PC-3 (cell line): ENCODE measurements around the gene HRH3. TPM values are rescaled to one million over a fixed set of nuclear protein-coding genes. Genes with fewer than 3 reads are reported as not detected.

Experiments
- ATAC-seq: fragments of 200-7000 bp; cut with Tn5 transposase; 2 replicates; pipeline ENCODE4 v1.9.1; 2020; ENCODE audit warnings: mild to moderate bottlenecking, moderate library complexity
- BruUV-seq: library from RNA; stranded (reverse); fragments of 400-500 nt; replicated peaks from 2 replicates; lab custom pipeline; 2021; lab: Mats Ljungman, UMichigan
- CTCF ChIA-PET: fragments of 300-600 bp; sonication (Branson Sonifier 250); formaldehyde crosslinking; loops from one replicate; lab custom pipeline; 2022; ENCODE audit warnings: antibody characterized with exemption; lab: Charles Lee
- POLR2A ChIA-PET: fragments of 300-600 bp; sonication (Branson Sonifier 250); formaldehyde crosslinking; loops from one replicate; lab custom pipeline; 2022; ENCODE audit warnings: antibody characterized with exemption; ENCODE audit not compliant: unreplicated experiment; lab: Charles Lee
- DNase-seq: peaks from one replicate; pipeline ENCODE4 v3.0.0-alpha.2; 2015
- H2AFZ ChIP-seq: fragments of 300-600 bp; sonication (generic); 2 replicates; pipeline ENCODE4 v1.6.0; 2016; ENCODE audit warnings: antibody characterized with exemption, low read length
- H3F3A ChIP-seq: fragments of 300-600 bp; sonication (generic); one replicate; pipeline ENCODE4 v1.6.0; 2017; ENCODE audit warnings: antibody characterized with exemption, low read length, control low read depth, mild to moderate bottlenecking; ENCODE audit not compliant: unreplicated experiment
- H3K27ac ChIP-seq: fragments of 300-600 bp; sonication (generic); 2 replicates; pipeline ENCODE4 v1.5.1; 2016; ENCODE audit warnings: mild to moderate bottlenecking, low read length
- H3K27me3 ChIP-seq: fragments of 300-600 bp; sonication (generic); 2 replicates; pipeline ENCODE4 v1.6.1; 2016; ENCODE audit warnings: low read length, mixed read lengths
- H3K36me3 ChIP-seq: fragments of 300-600 bp; sonication (generic); 2 replicates; pipeline ENCODE4 v1.6.1; 2016; ENCODE audit warnings: low read depth, mixed run types, low read length, mixed read lengths
- H3K4me1 ChIP-seq: fragments of 300-600 bp; sonication (generic); 2 replicates; pipeline ENCODE4 v1.5.1; 2016; ENCODE audit warnings: low read length; ENCODE audit not compliant: insufficient read depth
- H3K4me2 ChIP-seq: fragments of 300-600 bp; sonication (generic); 2 replicates; pipeline ENCODE4 v1.6.0; 2016; ENCODE audit warnings: low read length
- H3K4me3 ChIP-seq: fragments of 300-600 bp; sonication (generic); 2 replicates; pipeline ENCODE4 v1.5.1; 2016; ENCODE audit warnings: mild to moderate bottlenecking, low read length, mixed read lengths
- H3K79me2 ChIP-seq: fragments of 300-600 bp; sonication (generic); 2 replicates; pipeline ENCODE4 v1.6.1; 2017; ENCODE audit warnings: low read length, mixed read lengths
- H3K9ac ChIP-seq: fragments of 300-600 bp; sonication (generic); 2 replicates; pipeline ENCODE4 v1.6.0; 2016; ENCODE audit warnings: mild to moderate bottlenecking, low read length
- H3K9me2 ChIP-seq: fragments of 300-600 bp; sonication (generic); replicated peaks from 2 replicates; pipeline ENCODE4 v1.6.1; 2016; ENCODE audit warnings: mixed run types, low read length, mixed read lengths
- H3K9me3 ChIP-seq: fragments of 300-600 bp; sonication (generic); 2 replicates; pipeline ENCODE4 v1.6.1; 2016; ENCODE audit warnings: low read length, mixed read lengths
- H4K20me1 ChIP-seq: fragments of 300-600 bp; sonication (generic); 2 replicates; pipeline ENCODE4 v1.6.1; 2016; ENCODE audit warnings: low read length, mixed read lengths
- EZH2 ChIP-seq: fragments of 300-600 bp; sonication (generic); IDR thresholded peaks from one replicate; pipeline ENCODE4 v1.6.1; 2017; ENCODE audit warnings: antibody characterized with exemption, mild to moderate bottlenecking, low read length; ENCODE audit not compliant: unreplicated experiment
- EZH2phosphoT487 ChIP-seq: fragments of 300-600 bp; sonication (generic); IDR thresholded peaks from 2 replicates; pipeline ENCODE4 v1.6.1; 2018; ENCODE audit warnings: mild to moderate bottlenecking, antibody characterized with exemption, low read length, borderline replicate concordance
- intact Hi-C: fragments of 100-400 bp; cut with micrococcal nuclease; formaldehyde crosslinking; loops from 2 replicates; pipeline ENCODE4 v1.9.0; 2023
- total RNA-seq: library from RNA; depleted of rRNA; stranded (reverse); fragments of >200 nt; gene quantifications from 2 replicates; pipeline ENCODE4 v1.2.3, GENCODE V29; 2014
- TF ChIP-seq, protein P1 (sequence below): fragments of 300-600 bp; sonication (generic); conservative IDR thresholded peaks from 2 replicates; pipeline ENCODE4 v1.5.1; 2017; ENCODE audit warnings: antibody characterized with exemption, low read depth, mild to moderate bottlenecking, low read length

HRH3 gene
- total RNA-seq, 1 experiment from 2014 or later, result not detected

DNA sequence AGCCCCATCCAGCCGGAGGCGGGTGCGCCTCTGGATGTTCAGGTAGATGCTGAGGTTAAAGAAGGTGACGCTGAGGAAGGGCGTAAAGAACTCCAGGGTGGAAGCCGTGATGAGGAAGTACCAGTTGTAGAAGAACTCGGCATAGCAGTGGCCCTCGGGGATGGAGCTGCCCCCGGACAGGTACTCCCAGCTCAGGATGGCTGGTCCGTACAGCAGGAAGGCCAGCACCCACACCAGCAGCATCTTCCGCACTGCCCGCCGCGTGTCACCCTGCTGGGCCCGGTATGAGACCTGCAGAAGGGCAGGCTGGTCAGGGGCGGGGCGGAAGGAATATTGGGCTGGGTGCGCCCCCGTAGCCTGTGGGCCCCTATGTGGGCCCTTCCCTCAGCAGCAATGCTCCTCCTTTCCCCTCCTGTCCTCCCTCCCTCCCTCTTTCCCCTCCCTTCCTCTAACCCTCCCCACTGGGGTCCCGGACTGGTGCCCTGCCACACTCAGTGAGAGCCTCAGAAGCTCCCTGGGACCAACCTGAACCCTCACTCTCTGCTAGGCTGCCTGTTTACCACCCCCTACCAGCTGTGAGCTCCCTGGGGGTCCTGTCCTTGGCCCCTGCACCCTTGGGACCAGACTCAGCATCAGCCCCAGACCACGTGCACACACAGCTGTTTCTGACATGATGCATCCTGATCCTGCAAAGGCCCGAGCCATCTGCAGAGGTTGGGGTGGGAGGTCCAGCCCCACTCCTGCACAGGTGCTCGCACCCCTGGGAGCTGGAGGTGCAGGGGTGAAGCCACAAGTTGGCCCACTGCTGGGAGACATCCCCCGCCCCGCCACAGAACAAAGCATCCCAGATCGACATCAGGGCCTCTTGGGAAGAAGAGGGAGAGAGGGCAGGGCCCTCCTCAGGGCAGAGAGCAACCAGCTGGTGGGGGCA lies 3.2 kb downstream of the HRH3 start:
- H3F3A ChIP-seq, result no peaks in the 10 kb centered on the region
- no peak overlapping the region for H3K4me2 ChIP-seq
- no peaks in the 10 kb centered on the region for H3K9me3 ChIP-seq
- DNase-seq (no peak), ATAC-seq (no peak)
- no peak overlapping the region for H2AFZ ChIP-seq
- peaks cover 39% of the 10 kb centered on the region for H3K27me3 ChIP-seq
- no peaks in the 10 kb centered on the region for H3K79me2 ChIP-seq
- POLR2A ChIA-PET, result no interaction called here
- no TSS peak for BruUV-seq
- H3K9me2 ChIP-seq, result no peaks in the 10 kb centered on the region
- H3K36me3 ChIP-seq, result no peaks in the 10 kb centered on the region
- no peak overlapping the region for H3K27ac ChIP-seq
- intact Hi-C loops, result no loop called here
- H3K4me3 ChIP-seq, result no peak overlapping the region
- no peaks in the 10 kb centered on the region for H4K20me1 ChIP-seq
- H3K4me1 ChIP-seq, result no peaks in the 10 kb centered on the region
- TF ChIP-seq EZH2phosphoT487 (no peak), EZH2 (no peak)
- TF ChIP-seq, protein P1, sequence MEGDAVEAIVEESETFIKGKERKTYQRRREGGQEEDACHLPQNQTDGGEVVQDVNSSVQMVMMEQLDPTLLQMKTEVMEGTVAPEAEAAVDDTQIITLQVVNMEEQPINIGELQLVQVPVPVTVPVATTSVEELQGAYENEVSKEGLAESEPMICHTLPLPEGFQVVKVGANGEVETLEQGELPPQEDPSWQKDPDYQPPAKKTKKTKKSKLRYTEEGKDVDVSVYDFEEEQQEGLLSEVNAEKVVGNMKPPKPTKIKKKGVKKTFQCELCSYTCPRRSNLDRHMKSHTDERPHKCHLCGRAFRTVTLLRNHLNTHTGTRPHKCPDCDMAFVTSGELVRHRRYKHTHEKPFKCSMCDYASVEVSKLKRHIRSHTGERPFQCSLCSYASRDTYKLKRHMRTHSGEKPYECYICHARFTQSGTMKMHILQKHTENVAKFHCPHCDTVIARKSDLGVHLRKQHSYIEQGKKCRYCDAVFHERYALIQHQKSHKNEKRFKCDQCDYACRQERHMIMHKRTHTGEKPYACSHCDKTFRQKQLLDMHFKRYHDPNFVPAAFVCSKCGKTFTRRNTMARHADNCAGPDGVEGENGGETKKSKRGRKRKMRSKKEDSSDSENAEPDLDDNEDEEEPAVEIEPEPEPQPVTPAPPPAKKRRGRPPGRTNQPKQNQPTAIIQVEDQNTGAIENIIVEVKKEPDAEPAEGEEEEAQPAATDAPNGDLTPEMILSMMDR, result no peak
- no peak overlapping the region for H3K9ac ChIP-seq
- CTCF ChIA-PET, result no interaction called here

DNA sequence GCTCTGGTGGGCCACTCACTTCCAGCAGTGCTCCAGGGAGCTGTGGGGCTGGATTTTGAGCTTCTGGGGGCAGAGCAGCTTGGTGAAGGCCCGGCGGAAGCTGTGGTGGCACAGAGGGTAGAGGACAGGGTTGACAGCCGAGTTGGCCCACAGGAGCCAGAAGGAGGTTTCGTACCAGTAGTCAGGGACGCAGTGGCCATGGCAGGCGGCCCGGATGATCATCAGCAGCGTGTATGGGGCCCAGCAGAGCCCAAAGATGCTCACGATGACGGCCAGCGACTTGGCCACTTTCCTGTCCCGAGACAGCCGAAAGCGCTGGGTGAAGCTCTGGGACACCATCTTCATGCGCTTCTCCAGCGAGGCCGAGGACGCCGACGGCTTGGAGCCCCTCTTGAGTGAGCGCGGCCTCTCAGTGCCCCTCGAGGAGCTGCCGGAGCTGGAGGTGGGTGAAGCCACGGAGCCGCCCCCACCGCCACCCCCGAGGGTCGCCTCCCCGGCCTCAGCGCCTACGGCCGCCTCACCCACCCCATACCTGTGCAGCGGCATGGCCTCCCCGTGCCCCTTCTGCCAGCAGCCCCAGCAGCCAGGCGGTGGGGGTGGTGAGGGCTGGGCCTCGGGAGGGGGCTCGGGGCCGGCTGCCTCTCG lies 4.0 kb downstream of the HRH3 start:
- no peak overlapping the region for H3K9ac ChIP-seq
- no TSS peak for BruUV-seq
- H3K79me2 ChIP-seq, result no peaks in the 10 kb centered on the region
- DNase-seq (no peak), ATAC-seq (no peak)
- POLR2A ChIA-PET, result no interaction called here
- peaks cover 35% of the 10 kb centered on the region for H3K27me3 ChIP-seq
- H3F3A ChIP-seq, result no peaks in the 10 kb centered on the region
- no peaks in the 10 kb centered on the region for H4K20me1 ChIP-seq
- no peak overlapping the region for H3K4me2 ChIP-seq
- H3K27ac ChIP-seq, result no peak overlapping the region
- no peaks in the 10 kb centered on the region for H3K36me3 ChIP-seq
- no peaks in the 10 kb centered on the region for H3K9me2 ChIP-seq
- no peaks in the 10 kb centered on the region for H3K4me1 ChIP-seq
- CTCF ChIA-PET, result no interaction called here
- no peaks in the 10 kb centered on the region for H3K9me3 ChIP-seq
- no peak overlapping the region for H2AFZ ChIP-seq
- intact Hi-C loops, result no loop called here
- H3K4me3 ChIP-seq, result no peak overlapping the region
- TF ChIP-seq EZH2 (no peak), EZH2phosphoT487 (no peak)
- TF ChIP-seq, protein P1, result no peak
